GM23248 (cell line): Measurements from ENCODE around the gene CFAP54.

Source experiments
- EZH2 ChIP-seq: fragments of 200-600 bp; sonication (generic); IDR thresholded peaks from 2 replicates; pipeline ENCODE4 v1.6.1; 2018; ENCODE audit warnings: antibody characterized with exemption, mild to moderate bottlenecking; ENCODE audit not compliant: insufficient read depth, poor library complexity, severe bottlenecking
- EZH2phosphoT487 ChIP-seq: fragments of 200-600 bp; sonication (generic); IDR thresholded peaks from 2 replicates; pipeline ENCODE4 v1.6.1; 2018; ENCODE audit warnings: antibody characterized with exemption, moderate library complexity, mild to moderate bottlenecking, low read depth; ENCODE audit not compliant: insufficient read depth

- TF ChIP-seq EZH2phosphoT487 (no peak), EZH2 (no peak)
These were observed 322.8 kb downstream of the CFAP54 start for GRCh38 chr12:96812153-96812552.
